Loucy (cell line): ENCODE measurements around the gene PCCB.

Source experiments
- H2AFZ ChIP-seq: fragments of 200-600 bp; sonication (generic); 2 replicates; pipeline ENCODE4 v1.6.0; 2016; ENCODE audit warnings: antibody characterized with exemption, mild to moderate bottlenecking, low read length, moderate library complexity
- H3F3A ChIP-seq: fragments of 200-600 bp; 2 replicates; pipeline ENCODE4 v1.6.0; 2016; ENCODE audit warnings: antibody characterized with exemption, low read depth, mild to moderate bottlenecking
- H3K27me3 ChIP-seq: fragments of 200-600 bp; sonication (generic); 2 replicates; pipeline ENCODE4 v1.6.1; 2014; ENCODE audit warnings: low read length, mild to moderate bottlenecking; ENCODE audit not compliant: insufficient read depth, poor library complexity, severe bottlenecking
- H3K36me3 ChIP-seq: fragments of 200-600 bp; sonication (generic); 2 replicates; pipeline ENCODE4 v1.6.1; 2016; ENCODE audit warnings: low read length; ENCODE audit not compliant: insufficient read depth
- H3K4me1 ChIP-seq: fragments of 200-600 bp; sonication (generic); 2 replicates; pipeline ENCODE4 v1.5.1; 2014; ENCODE audit warnings: low read length, mild to moderate bottlenecking; ENCODE audit not compliant: insufficient read depth, poor library complexity, severe bottlenecking
- H3K4me2 ChIP-seq: fragments of 200-600 bp; sonication (generic); 2 replicates; pipeline ENCODE4 v1.6.0; 2014; ENCODE audit warnings: antibody characterized with exemption, low read length, low read depth, mild to moderate bottlenecking; ENCODE audit not compliant: poor library complexity, severe bottlenecking
- H3K4me3 ChIP-seq: fragments of 200-600 bp; sonication (generic); 2 replicates; pipeline ENCODE4 v1.5.1; 2014; ENCODE audit warnings: low read length, mild to moderate bottlenecking, mixed read lengths; ENCODE audit not compliant: poor library complexity, severe bottlenecking
- H3K79me2 ChIP-seq: fragments of 200-600 bp; sonication (generic); 2 replicates; pipeline ENCODE4 v1.6.1; 2014; ENCODE audit warnings: low read length; ENCODE audit not compliant: insufficient read depth
- H3K9ac ChIP-seq: fragments of 200-600 bp; sonication (generic); 2 replicates; pipeline ENCODE4 v1.6.0; 2014; ENCODE audit warnings: mild to moderate bottlenecking, low read depth, low read length, moderate library complexity; ENCODE audit not compliant: poor library complexity, severe bottlenecking
- H3K9me2 ChIP-seq: fragments of 200-600 bp; sonication (generic); replicated peaks from 2 replicates; pipeline ENCODE4 v1.6.1; 2016; ENCODE audit warnings: low read depth, low read length, mixed read lengths
- H3K9me3 ChIP-seq: fragments of 200-600 bp; sonication (generic); 2 replicates; pipeline ENCODE4 v1.6.1; 2014; ENCODE audit warnings: mild to moderate bottlenecking, antibody characterized with exemption, low read length, low read depth; ENCODE audit not compliant: insufficient read depth
- H4K20me1 ChIP-seq: fragments of 200-600 bp; sonication (generic); 2 replicates; pipeline ENCODE4 v1.6.0; 2014; ENCODE audit warnings: antibody characterized with exemption, low read length, mild to moderate bottlenecking; ENCODE audit not compliant: insufficient read depth, poor library complexity, severe bottlenecking
- EZH2phosphoT487 ChIP-seq: fragments of 200-600 bp; IDR thresholded peaks from 2 replicates; pipeline ENCODE4 v1.6.1; 2018; ENCODE audit warnings: antibody characterized with exemption, mild to moderate bottlenecking, moderate library complexity, borderline replicate concordance
- TF ChIP-seq, protein P1 (sequence below): fragments of 200-600 bp; sonication (generic); conservative IDR thresholded peaks from 2 replicates; pipeline ENCODE4 v1.5.1; 2014; ENCODE audit warnings: mild to moderate bottlenecking, antibody characterized with exemption, low read length

Gene PCCB

GRCh38 chr3:136327671-136328070 is 77.5 kb downstream of the PCCB start:
- Histone ChIP-seq H3K4me1 (no peaks in the 10 kb centered on the region), H3K79me2 (no peaks in the 10 kb centered on the region), H3K4me3 (no peak overlapping the region), H3K36me3 (peaks cover 58% of the 10 kb centered on the region), H2AFZ (no peak overlapping the region), H3K9me2 (no peaks in the 10 kb centered on the region), H3K9ac (no peak overlapping the region), H3F3A (no peaks in the 10 kb centered on the region), H3K27me3 (no peaks in the 10 kb centered on the region), H3K9me3 (peaks cover 7% of the 10 kb centered on the region; the same call in 1 of the 2 replicates), H4K20me1 (no peaks in the 10 kb centered on the region), H3K4me2 (no peak overlapping the region)
- TF ChIP-seq, protein P1, sequence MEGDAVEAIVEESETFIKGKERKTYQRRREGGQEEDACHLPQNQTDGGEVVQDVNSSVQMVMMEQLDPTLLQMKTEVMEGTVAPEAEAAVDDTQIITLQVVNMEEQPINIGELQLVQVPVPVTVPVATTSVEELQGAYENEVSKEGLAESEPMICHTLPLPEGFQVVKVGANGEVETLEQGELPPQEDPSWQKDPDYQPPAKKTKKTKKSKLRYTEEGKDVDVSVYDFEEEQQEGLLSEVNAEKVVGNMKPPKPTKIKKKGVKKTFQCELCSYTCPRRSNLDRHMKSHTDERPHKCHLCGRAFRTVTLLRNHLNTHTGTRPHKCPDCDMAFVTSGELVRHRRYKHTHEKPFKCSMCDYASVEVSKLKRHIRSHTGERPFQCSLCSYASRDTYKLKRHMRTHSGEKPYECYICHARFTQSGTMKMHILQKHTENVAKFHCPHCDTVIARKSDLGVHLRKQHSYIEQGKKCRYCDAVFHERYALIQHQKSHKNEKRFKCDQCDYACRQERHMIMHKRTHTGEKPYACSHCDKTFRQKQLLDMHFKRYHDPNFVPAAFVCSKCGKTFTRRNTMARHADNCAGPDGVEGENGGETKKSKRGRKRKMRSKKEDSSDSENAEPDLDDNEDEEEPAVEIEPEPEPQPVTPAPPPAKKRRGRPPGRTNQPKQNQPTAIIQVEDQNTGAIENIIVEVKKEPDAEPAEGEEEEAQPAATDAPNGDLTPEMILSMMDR: no peak
- TF ChIP-seq EZH2phosphoT487: no peak

DNA sequence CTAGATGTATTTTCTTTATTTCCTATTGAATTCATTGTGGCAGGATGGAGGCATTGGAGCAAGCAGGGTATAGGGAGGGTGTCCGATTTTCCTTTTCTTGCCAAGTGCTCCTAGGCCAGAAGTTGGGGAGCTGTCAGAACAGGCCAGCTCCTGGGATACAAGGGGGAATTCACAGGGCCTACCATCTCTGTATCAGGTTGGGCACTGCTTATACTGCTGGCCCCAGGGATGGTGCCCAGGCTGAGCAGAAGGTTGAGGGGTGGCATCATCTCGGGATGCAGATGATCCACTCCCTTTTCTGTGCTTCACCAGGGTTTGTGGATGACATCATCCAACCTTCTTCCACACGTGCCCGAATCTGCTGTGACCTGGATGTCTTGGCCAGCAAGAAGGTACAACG is 79.5 kb downstream of the PCCB start:
- no peaks in the 10 kb centered on the region for H3K27me3 ChIP-seq
- no peaks in the 10 kb centered on the region for H3K9me3 ChIP-seq
- H3F3A ChIP-seq: no peaks in the 10 kb centered on the region
- no peak overlapping the region for H3K4me2 ChIP-seq
- no peak overlapping the region for H3K4me3 ChIP-seq
- H3K9ac ChIP-seq: no peak overlapping the region
- no peaks in the 10 kb centered on the region for H3K79me2 ChIP-seq
- no peaks in the 10 kb centered on the region for H3K4me1 ChIP-seq
- no peaks in the 10 kb centered on the region for H3K9me2 ChIP-seq
- TF ChIP-seq, protein P1: no peak
- no peak for TF ChIP-seq EZH2phosphoT487
- H2AFZ ChIP-seq: no peak overlapping the region
- H4K20me1 ChIP-seq: no peaks in the 10 kb centered on the region
- H3K36me3 ChIP-seq: peaks cover 65% of the 10 kb centered on the region

DNA sequence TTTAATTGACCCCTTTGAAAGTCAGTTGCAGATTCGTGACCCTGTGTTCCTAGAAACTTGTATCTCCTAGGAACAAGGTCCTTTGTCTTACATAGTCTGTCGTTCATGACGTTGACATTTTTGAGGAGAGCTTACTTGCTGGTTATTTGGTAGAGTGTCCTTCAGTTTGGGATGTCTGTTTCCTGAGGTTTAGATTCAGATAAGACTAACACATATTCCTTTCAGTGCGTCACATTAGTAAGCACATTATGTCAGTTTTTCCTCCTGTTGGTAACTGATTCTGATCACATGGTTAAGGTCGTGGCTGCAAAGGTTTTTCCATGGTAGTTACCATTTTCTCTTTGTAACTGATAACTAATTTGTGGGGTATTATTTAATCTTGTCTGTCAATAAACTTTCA is 80.8 kb downstream of the PCCB start:
- TF ChIP-seq, protein P1: no peak
- no peak for TF ChIP-seq EZH2phosphoT487

More for the DNA sequence above, 80.8 kb downstream of the PCCB start:
- H3K4me1 ChIP-seq: no peaks in the 10 kb centered on the region
- H4K20me1 ChIP-seq: no peaks in the 10 kb centered on the region
- no peaks in the 10 kb centered on the region for H3F3A ChIP-seq
- H3K4me2 ChIP-seq: no peak overlapping the region
- H2AFZ ChIP-seq: no peak overlapping the region
- no peaks in the 10 kb centered on the region for H3K9me3 ChIP-seq
- H3K9ac ChIP-seq: no peak overlapping the region
- no peak overlapping the region for H3K4me3 ChIP-seq
- peaks cover 73% of the 10 kb centered on the region for H3K36me3 ChIP-seq
- no peaks in the 10 kb centered on the region for H3K79me2 ChIP-seq
- no peaks in the 10 kb centered on the region for H3K27me3 ChIP-seq
- no peaks in the 10 kb centered on the region for H3K9me2 ChIP-seq
